GM12892 (cell line): ENCODE results near the gene PSAPL1.

Experiments
- POLR2A ChIP-seq: IDR thresholded peaks from 2 replicates; pipeline ENCODE4 v1.6.1; 2011; ENCODE audit warnings: low read depth, low read length, control low read depth
- POLR2AphosphoS5 ChIP-seq: IDR thresholded peaks from 2 replicates; pipeline ENCODE4 v1.6.1; 2011; ENCODE audit warnings: low read depth, low read length, control low read depth

GRCh38 chr4:7403001-7403400 lies 31.7 kb downstream of the PSAPL1 start:
- TF ChIP-seq POLR2AphosphoS5: no peak
- no peak for TF ChIP-seq POLR2A
